SK-N-SH (cell line): ENCODE data around the gene USF3. TPM values are rescaled to one million over a fixed set of nuclear protein-coding genes. Genes with fewer than 3 reads are reported as not detected.

Experiments
- CTCF ChIP-seq: fragments of 200-600 bp; sonication (generic); IDR thresholded peaks from 2 replicates; pipeline ENCODE4 v1.6.1; 2017; ENCODE audit warnings: antibody characterized with exemption, mild to moderate bottlenecking, moderate library complexity
- EZH2phosphoT487 ChIP-seq: fragments of 200-600 bp; sonication (generic); IDR thresholded peaks from 2 replicates; pipeline ENCODE4 v1.6.1; 2017; ENCODE audit warnings: low read depth, mixed run types, mild to moderate bottlenecking, antibody characterized with exemption, moderate library complexity, borderline replicate concordance
- FOXM1 ChIP-seq: IDR thresholded peaks from 2 replicates; pipeline ENCODE4 v1.4.0; 2012; ENCODE audit warnings: low read depth, mild to moderate bottlenecking
- JUND ChIP-seq: IDR thresholded peaks from 2 replicates; pipeline ENCODE4 v1.4.0; 2012
- MEF2A ChIP-seq: IDR thresholded peaks from 2 replicates; pipeline ENCODE4 v1.4.0; 2012; ENCODE audit warnings: low read depth, borderline replicate concordance
- MXI1 ChIP-seq: IDR thresholded peaks from 2 replicates; pipeline ENCODE4 v1.6.1; 2012; ENCODE audit warnings: mild to moderate bottlenecking, low read depth, low read length, improper control_type of control experiment
- NRF1 ChIP-seq: IDR thresholded peaks from 2 replicates; pipeline ENCODE4 v1.6.1; 2012; ENCODE audit warnings: low read depth, mild to moderate bottlenecking, low read length
- PBX3 ChIP-seq: IDR thresholded peaks from 2 replicates; pipeline ENCODE4; 2012
- POLR2AphosphoS5 ChIP-seq: IDR thresholded peaks from 2 replicates; pipeline ENCODE4 v1.6.1; 2012; ENCODE audit warnings: low read depth, low read length
- RAD21 ChIP-seq: IDR thresholded peaks from 2 replicates; pipeline ENCODE4 v1.6.1; 2012; ENCODE audit warnings: mild to moderate bottlenecking, low read length
- RCOR1 ChIP-seq: fragments of 150-350 bp; IDR thresholded peaks from 2 replicates; pipeline ENCODE4 v1.6.1; 2017; ENCODE audit warnings: antibody characterized with exemption, low read length
- REST ChIP-seq: IDR thresholded peaks from 2 replicates; pipeline ENCODE4 v1.6.1; 2012; ENCODE audit warnings: mild to moderate bottlenecking, low read depth, low read length, moderate library complexity
- SIN3A ChIP-seq: IDR thresholded peaks from 2 replicates; pipeline ENCODE4 v1.6.1; 2012; ENCODE audit warnings: low read depth, mild to moderate bottlenecking, low read length, moderate library complexity, borderline replicate concordance
- TEAD4 ChIP-seq: IDR thresholded peaks from 2 replicates; pipeline ENCODE4 v1.4.0; 2012; ENCODE audit warnings: mild to moderate bottlenecking, borderline replicate concordance; ENCODE audit not compliant: insufficient read depth
- USF1 ChIP-seq: IDR thresholded peaks from 2 replicates; pipeline ENCODE4 v1.4.0; 2012; ENCODE audit warnings: low read depth, borderline replicate concordance
- USF2 ChIP-seq: fragments of 150-350 bp; IDR thresholded peaks from 2 replicates; pipeline ENCODE4 v1.6.1; 2017; ENCODE audit warnings: antibody characterized with exemption, low read length, low read depth, borderline replicate concordance
- ZBTB33 ChIP-seq: IDR thresholded peaks from 2 replicates; pipeline ENCODE4 v1.4.0; 2012; ENCODE audit warnings: low read depth, borderline replicate concordance
- polyA plus RNA-seq, 3 experiments: library from polyadenylated mRNA; depleted of rRNA; stranded (reverse); fragments of >200 nt; gene quantifications; 2 replicates each; pipeline ENCODE4 v1.2.3, GENCODE V29; 2012

Gene USF3
- polyA plus RNA-seq, 1 of the 3 experiments (the other 2 are of a cell fraction), result 3.1 TPM

- TF ChIP-seq POLR2AphosphoS5, result peak; percentile 75
- TF ChIP-seq USF2, result no peak
- peak; percentile 16; the same call in 1 of the 2 replicates for TF ChIP-seq RCOR1
- no peak for TF ChIP-seq MEF2A
- no peak for TF ChIP-seq EZH2phosphoT487
- no peak for TF ChIP-seq TEAD4
- peak; percentile 90 for TF ChIP-seq MXI1
- no peak for TF ChIP-seq REST
- TF ChIP-seq FOXM1, result no peak
- no peak for TF ChIP-seq RAD21
- TF ChIP-seq NRF1, result peak; percentile 95
- no peak for TF ChIP-seq PBX3
- no peak for TF ChIP-seq JUND
- TF ChIP-seq SIN3A, result 0 out of 2 replicates have a peak, but pooled peaks have one; percentile 13
- TF ChIP-seq CTCF, result no peak
- TF ChIP-seq ZBTB33, result no peak
- no peak for TF ChIP-seq USF1
Observed at GRCh38 chr3:113745756-113746547, 49.5 kb upstream of the USF3 start, which contains the start of gene NAA50 (continued).
